ENCODE measurements around the gene UBXN10.

UBXN10 gene

GRCh38 chr1:20178634-20179370 is 7.1 kb upstream of the UBXN10 start:
- Histone ChIP-seq H3K36me3 (no peaks in the 10 kb centered on the region), H3K27ac (no peak overlapping the region), H3K4me3 (ENCODE audit: low read depth, low read length) (no peak overlapping the region), H3K27me3 (ENCODE audit: insufficient read depth, low read depth, severe bottlenecking) (no peaks in the 10 kb centered on the region), H3K9me3 (ENCODE audit: severe bottlenecking) (no peaks in the 10 kb centered on the region)
- no peak for DNase-seq
- TF ChIP-seq CTCF (IDR thresholded peaks at IDR 0.05; ENCODE audit: low read depth, low read length): no peak

GRCh38 chr1:20179371-20180128 is 6.3 kb upstream of the UBXN10 start:
- H3K9me3 ChIP-seq (ENCODE audit: severe bottlenecking): no peaks in the 10 kb centered on the region
- no peak for DNase-seq
- H3K4me3 ChIP-seq (ENCODE audit: low read depth, low read length): no peak overlapping the region
- H3K27ac ChIP-seq: no peak overlapping the region
- TF ChIP-seq CTCF (IDR thresholded peaks at IDR 0.05; ENCODE audit: low read depth, low read length): no peak
- no peaks in the 10 kb centered on the region for H3K27me3 ChIP-seq (ENCODE audit: insufficient read depth, low read depth, severe bottlenecking)
- H3K36me3 ChIP-seq: no peaks in the 10 kb centered on the region

GRCh38 chr1:20180129-20180843 is 5.6 kb upstream of the UBXN10 start:
- no peak for TF ChIP-seq CTCF (IDR thresholded peaks at IDR 0.05; ENCODE audit: low read depth, low read length)
- H3K4me3 ChIP-seq (ENCODE audit: low read depth, low read length): no peak overlapping the region
- H3K27me3 ChIP-seq (ENCODE audit: insufficient read depth, low read depth, severe bottlenecking): no peaks in the 10 kb centered on the region
- no peaks in the 10 kb centered on the region for H3K36me3 ChIP-seq
- DNase-seq: no peak
- no peaks in the 10 kb centered on the region for H3K9me3 ChIP-seq (ENCODE audit: severe bottlenecking)
- H3K27ac ChIP-seq: no peak overlapping the region

- DNase-seq: no peak
- no peak overlapping the region for H3K4me3 ChIP-seq (ENCODE audit: low read depth, low read length)
- no peaks in the 10 kb centered on the region for H3K36me3 ChIP-seq
- H3K9me3 ChIP-seq (ENCODE audit: severe bottlenecking): no peaks in the 10 kb centered on the region
- no peak for TF ChIP-seq CTCF (IDR thresholded peaks at IDR 0.05; ENCODE audit: low read depth, low read length)
- H3K27ac ChIP-seq: no peak overlapping the region
- H3K27me3 ChIP-seq (ENCODE audit: insufficient read depth, low read depth, severe bottlenecking): peaks cover 4% of the 10 kb centered on the region
Observed at GRCh38 chr1:20180844-20181207, 5.1 kb upstream of the UBXN10 start.

- no peak overlapping the region for H3K27ac ChIP-seq
- no peaks in the 10 kb centered on the region for H3K36me3 ChIP-seq
- DNase-seq: no peak
- no peak overlapping the region for H3K4me3 ChIP-seq (ENCODE audit: low read depth, low read length)
- peaks cover 9% of the 10 kb centered on the region for H3K27me3 ChIP-seq (ENCODE audit: insufficient read depth, low read depth, severe bottlenecking)
- no peak for TF ChIP-seq CTCF (IDR thresholded peaks at IDR 0.05; ENCODE audit: low read depth, low read length)
- no peaks in the 10 kb centered on the region for H3K9me3 ChIP-seq (ENCODE audit: severe bottlenecking)
Observed at GRCh38 chr1:20182415-20182814, 3.5 kb upstream of the UBXN10 start.
